ENCODE measurements around the gene LYRM2. TPM values are rescaled to one million over a fixed set of nuclear protein-coding genes. Genes with fewer than 3 reads are reported as not detected.

LYRM2 gene
- total RNA-seq, 4 donors from 2014 or later: 8.1 to 19.5 (median 14.4) TPM

DNA sequence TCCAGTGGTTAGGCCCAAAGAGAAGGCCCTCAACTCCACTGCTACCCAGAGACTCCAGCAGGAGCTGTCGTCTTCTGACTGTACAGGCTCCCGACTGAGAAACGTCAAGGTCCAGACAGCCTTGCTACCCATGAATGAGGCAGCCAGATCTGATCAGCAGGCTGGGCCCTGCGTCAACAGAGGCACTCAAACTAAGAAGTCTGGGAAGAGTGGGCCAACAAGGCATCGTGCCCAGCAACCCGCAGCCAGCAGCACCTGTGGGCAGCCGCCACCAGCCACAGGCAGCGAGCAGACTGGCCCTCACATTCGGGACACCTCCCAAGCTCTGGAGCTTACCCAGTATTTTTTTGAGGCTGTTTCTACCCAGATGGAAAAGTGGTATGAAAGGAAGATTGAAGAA is 8.1 kb downstream of the LYRM2 start:
- TF ChIP-seq, protein P1, sequence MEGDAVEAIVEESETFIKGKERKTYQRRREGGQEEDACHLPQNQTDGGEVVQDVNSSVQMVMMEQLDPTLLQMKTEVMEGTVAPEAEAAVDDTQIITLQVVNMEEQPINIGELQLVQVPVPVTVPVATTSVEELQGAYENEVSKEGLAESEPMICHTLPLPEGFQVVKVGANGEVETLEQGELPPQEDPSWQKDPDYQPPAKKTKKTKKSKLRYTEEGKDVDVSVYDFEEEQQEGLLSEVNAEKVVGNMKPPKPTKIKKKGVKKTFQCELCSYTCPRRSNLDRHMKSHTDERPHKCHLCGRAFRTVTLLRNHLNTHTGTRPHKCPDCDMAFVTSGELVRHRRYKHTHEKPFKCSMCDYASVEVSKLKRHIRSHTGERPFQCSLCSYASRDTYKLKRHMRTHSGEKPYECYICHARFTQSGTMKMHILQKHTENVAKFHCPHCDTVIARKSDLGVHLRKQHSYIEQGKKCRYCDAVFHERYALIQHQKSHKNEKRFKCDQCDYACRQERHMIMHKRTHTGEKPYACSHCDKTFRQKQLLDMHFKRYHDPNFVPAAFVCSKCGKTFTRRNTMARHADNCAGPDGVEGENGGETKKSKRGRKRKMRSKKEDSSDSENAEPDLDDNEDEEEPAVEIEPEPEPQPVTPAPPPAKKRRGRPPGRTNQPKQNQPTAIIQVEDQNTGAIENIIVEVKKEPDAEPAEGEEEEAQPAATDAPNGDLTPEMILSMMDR (IDR thresholded peaks at IDR 0.05): no peak
- TF ChIP-seq POLR2A (IDR thresholded peaks at IDR 0.05): no peak
- Histone ChIP-seq H3K4me1 (no peaks in the 10 kb centered on the region), H3K4me3 (no peak overlapping the region), H3K36me3 (peaks cover 26% of the 10 kb centered on the region), H3K27ac (no peak overlapping the region), H3K27me3 (no peaks in the 10 kb centered on the region), H3K9me3 (no peaks in the 10 kb centered on the region)
- DNase-seq (ENCODE audit: low spot score in 2 of 2): no peak
- WGBS: 78% methylated on average over 9 of the region's 9 CpGs

DNA sequence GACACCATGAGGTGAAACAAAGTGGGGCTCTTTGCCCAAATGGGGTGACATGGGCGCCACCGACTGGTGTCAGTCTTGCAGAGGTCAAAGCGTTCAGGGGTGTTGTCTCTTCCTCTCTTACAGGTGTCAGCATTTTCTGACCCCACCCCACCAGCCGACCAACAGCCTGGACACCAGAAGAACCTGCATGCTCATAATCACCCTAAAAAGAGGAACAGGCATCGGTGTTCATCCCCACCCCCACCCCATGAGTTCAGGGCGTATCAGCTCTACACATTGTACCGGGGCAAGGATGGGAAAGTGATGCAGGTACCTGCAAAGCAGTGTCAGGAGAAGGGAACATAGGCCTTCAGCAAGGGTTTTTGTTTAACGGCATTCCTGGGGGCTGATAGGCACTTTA is 14.8 kb downstream of the LYRM2 start:
- WGBS: 80% methylated on average over 8 of the region's 8 CpGs
- no peak for DNase-seq (ENCODE audit: low spot score in 2 of 2)
- H3K27me3 ChIP-seq: no peaks in the 10 kb centered on the region
- H3K9me3 ChIP-seq: no peaks in the 10 kb centered on the region
- TF ChIP-seq EP300 (IDR thresholded peaks at IDR 0.05): no peak
- no peak for TF ChIP-seq POLR2A (IDR thresholded peaks at IDR 0.05)
- TF ChIP-seq POLR2AphosphoS5 (IDR thresholded peaks at IDR 0.05): no peak
- TF ChIP-seq, protein P1 (IDR thresholded peaks at IDR 0.05): no peak
- no peak overlapping the region for H3K27ac ChIP-seq
- no peak overlapping the region for H3K4me3 ChIP-seq
- H3K36me3 ChIP-seq: peaks cover 21% of the 10 kb centered on the region
- H3K4me1 ChIP-seq: no peaks in the 10 kb centered on the region

DNA sequence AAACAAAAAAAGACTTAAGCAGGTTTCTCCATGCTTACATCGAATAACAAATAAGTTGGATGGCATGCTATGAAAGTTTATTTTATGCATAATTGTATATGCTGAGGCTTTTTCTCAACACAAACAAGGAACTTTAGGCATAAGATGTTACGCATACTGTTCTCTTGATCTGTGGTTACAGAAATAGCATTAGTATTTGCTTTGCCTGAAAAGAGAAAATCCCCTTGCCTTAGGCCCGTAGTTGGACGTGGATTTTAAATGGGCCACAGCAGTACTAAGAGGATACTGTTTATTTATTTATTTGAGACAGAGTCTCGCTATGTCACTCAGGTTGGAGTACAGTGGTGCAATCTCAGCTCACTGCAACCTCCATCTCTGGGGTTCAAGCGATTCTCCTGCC is 19.0 kb downstream of the LYRM2 start:
- Histone ChIP-seq H3K9me3 (no peaks in the 10 kb centered on the region), H3K4me1 (no peaks in the 10 kb centered on the region), H3K4me3 (no peak overlapping the region), H3K36me3 (peaks cover 11% of the 10 kb centered on the region), H3K27ac (no peak overlapping the region), H3K27me3 (no peaks in the 10 kb centered on the region)
- DNase-seq (ENCODE audit: low spot score in 2 of 2): no peak
- WGBS: 97% methylated on average over 6 of the region's 6 CpGs
- TF ChIP-seq, protein P1 (IDR thresholded peaks at IDR 0.05): no peak
- no peak for TF ChIP-seq POLR2AphosphoS5 (IDR thresholded peaks at IDR 0.05)
- TF ChIP-seq EP300 (IDR thresholded peaks at IDR 0.05): no peak
- no peak for TF ChIP-seq POLR2A (IDR thresholded peaks at IDR 0.05)

DNA sequence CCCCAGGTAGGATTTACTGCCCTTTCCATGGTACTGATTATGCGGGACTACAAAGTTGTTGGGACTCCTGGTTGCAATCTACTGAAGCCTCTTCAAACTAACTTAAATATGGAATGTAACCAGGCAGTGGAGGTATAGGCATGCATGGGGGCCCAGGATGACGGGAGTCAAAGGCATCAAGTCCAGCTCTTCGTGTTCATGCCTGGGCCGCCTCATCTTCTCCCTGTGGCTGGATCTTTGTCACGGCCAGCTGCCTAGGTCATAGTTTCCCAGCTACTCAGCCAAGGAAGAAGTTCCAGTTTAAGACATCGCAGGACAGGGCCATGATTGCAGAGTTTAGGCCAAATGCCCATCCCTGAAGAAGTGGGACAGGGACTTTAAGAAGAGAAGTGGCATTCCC is 20.5 kb downstream of the LYRM2 start:
- H3K36me3 ChIP-seq: peaks cover 7% of the 10 kb centered on the region
- TF ChIP-seq, protein P1 (IDR thresholded peaks at IDR 0.05): no peak
- TF ChIP-seq POLR2AphosphoS5 (IDR thresholded peaks at IDR 0.05) (no peak), EP300 (IDR thresholded peaks at IDR 0.05) (no peak), POLR2A (IDR thresholded peaks at IDR 0.05) (no peak)
- H3K4me1 ChIP-seq: no peaks in the 10 kb centered on the region
- DNase-seq (ENCODE audit: low spot score in 2 of 2): no peak
- no peak overlapping the region for H3K27ac ChIP-seq
- no peaks in the 10 kb centered on the region for H3K27me3 ChIP-seq
- no peak overlapping the region for H3K4me3 ChIP-seq
- 93% methylated on average over 5 of the region's 6 CpGs for WGBS
- no peaks in the 10 kb centered on the region for H3K9me3 ChIP-seq

DNA sequence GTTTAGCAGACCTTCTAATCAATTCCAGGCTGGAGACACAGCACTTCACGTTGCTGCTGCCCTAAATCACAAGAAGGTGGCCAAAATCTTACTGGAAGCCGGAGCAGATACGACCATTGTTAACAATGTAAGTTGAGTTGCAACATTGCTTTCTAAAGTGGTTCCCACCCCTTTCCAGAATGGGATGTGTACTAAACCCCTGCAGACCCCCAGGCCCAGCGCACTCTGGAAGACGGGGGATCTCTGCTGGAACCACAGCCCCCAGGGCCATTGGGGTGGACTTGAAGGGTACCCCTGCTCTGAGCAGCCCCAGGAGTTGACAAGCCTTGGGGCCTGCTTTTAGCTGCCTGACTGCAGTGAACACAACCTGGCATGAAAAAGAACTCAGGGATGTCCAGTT is 22.0 kb downstream of the LYRM2 start:
- TF ChIP-seq POLR2AphosphoS5 (IDR thresholded peaks at IDR 0.05) (no peak), POLR2A (IDR thresholded peaks at IDR 0.05) (no peak), EP300 (IDR thresholded peaks at IDR 0.05) (no peak)
- TF ChIP-seq, protein P1 (IDR thresholded peaks at IDR 0.05): no peak
- no peak overlapping the region for H3K4me3 ChIP-seq
- no peak overlapping the region for H3K27ac ChIP-seq
- 88% methylated on average over 5 of the region's 5 CpGs for WGBS
- no peak for DNase-seq (ENCODE audit: low spot score in 2 of 2)
- H3K9me3 ChIP-seq: no peaks in the 10 kb centered on the region
- no peaks in the 10 kb centered on the region for H3K4me1 ChIP-seq
- H3K27me3 ChIP-seq: no peaks in the 10 kb centered on the region
- peaks cover 5% of the 10 kb centered on the region for H3K36me3 ChIP-seq

All from suprapubic skin (tissue), 4 donors.